HepG2 (cell line): ENCODE data around the gene SLCO4A1. TPM values are rescaled to one million over a fixed set of nuclear protein-coding genes. Genes with fewer than 3 reads are reported as not detected.

Experiments used
- ATAC-seq: fragments of 200-7000 bp; cut with Tn5 transposase; 3 replicates; pipeline ENCODE4 v1.9.1; 2020; ENCODE audit warnings: mild to moderate bottlenecking, moderate library complexity
- BruUV-seq: library from RNA; stranded (reverse); fragments of 400-500 nt; replicated peaks from 2 replicates; lab custom pipeline; 2021; lab: Mats Ljungman, UMichigan
- CTCF ChIA-PET: fragments of 300-600 bp; formaldehyde crosslinking; extraction: SDS; loops from one replicate; lab custom pipeline; 2021; ENCODE audit warnings: low total read pairs, inconsistent platforms, low intra/inter-chr PET ratio; lab: Yijun Ruan, JAX
- POLR2A ChIA-PET: fragments of 350-600 bp; sonication (Branson Sonifier 250); formaldehyde crosslinking; loops from one replicate; lab custom pipeline; 2020; ENCODE audit warnings: antibody characterized with exemption, inconsistent platforms; lab: Yijun Ruan, JAX
- DNase-seq: peaks from one replicate; pipeline ENCODE4 v3.0.0-alpha.2; 2015; ENCODE audit warnings: low spot score
- FAIRE-seq: peaks from 3 replicates; lab custom pipeline; 2011; peaks lifted over from hg19 to GRCh38; lab: Jason Lieb, UNC
- H2AFZ ChIP-seq: one replicate; pipeline ENCODE4 v1.6.1; 2011; ENCODE audit warnings: low read length, inconsistent platforms
- H3K27ac ChIP-seq: fragments of 300-600 bp; 3 replicates; pipeline ENCODE4 v1.8.0; 2011; ENCODE audit warnings: mixed run types, mild to moderate bottlenecking, mixed read lengths, low read length, inconsistent platforms; ENCODE audit not compliant: insufficient read depth; ENCODE audit errors: extremely low read length
- H3K27me3 ChIP-seq, 2 experiments: fragments of 200-600 bp in 1 of 2; 2 replicates in 1 of 2; 3 replicates in 1 of 2; pipeline versions ENCODE4 v1.6.0 to v1.8.0; 2011; ENCODE audit warnings: low read length in 2 of 2, mild to moderate bottlenecking in 2 of 2, moderate library complexity in 2 of 2, inconsistent platforms in 1 of 2; ENCODE audit not compliant: insufficient read depth in 2 of 2, control insufficient read depth in 1 of 2
- H3K36me3 ChIP-seq, 2 experiments: fragments of 200-600 bp in 1 of 2; replicated peaks in 1 of 2; 2 replicates in 1 of 2; 3 replicates in 1 of 2; pipeline versions ENCODE4 v1.5.1 to v1.8.0; 2011; ENCODE audit warnings: low read length in 2 of 2, inconsistent platforms in 1 of 2; ENCODE audit not compliant: insufficient read depth in 2 of 2, control insufficient read depth in 1 of 2
- H3K4me1 ChIP-seq: 2 replicates; pipeline ENCODE4 v1.5.1; 2012; ENCODE audit warnings: low read length, inconsistent platforms; ENCODE audit not compliant: insufficient read depth
- H3K4me2 ChIP-seq: 2 replicates; pipeline ENCODE4 v1.6.0; 2011; ENCODE audit warnings: low read depth, low read length, inconsistent platforms
- H3K4me3 ChIP-seq, 3 experiments: fragments of 200-600 bp in 1 of 3; sonication (generic), shearing (Covaris generic) in 1 of 3; replicated peaks in 1 of 3; 2 replicates each; pipeline ENCODE4 v1.5.1; 2011 to 2016; ENCODE audit warnings: low read length in 3 of 3, inconsistent platforms in 2 of 3, low read depth in 2 of 3, mild to moderate bottlenecking in 2 of 3, control low read depth in 1 of 3, mixed read lengths in 1 of 3; ENCODE audit not compliant: insufficient read depth in 1 of 3
- H3K79me2 ChIP-seq: one replicate; pipeline ENCODE4 v1.6.1; 2011; ENCODE audit warnings: low read length, inconsistent platforms; ENCODE audit not compliant: insufficient read depth
- H3K9ac ChIP-seq: 2 replicates; pipeline ENCODE4 v1.6.0; 2011; ENCODE audit warnings: mild to moderate bottlenecking, low read depth, low read length, inconsistent platforms; ENCODE audit not compliant: insufficient read depth
- H3K9me3 ChIP-seq: 2 replicates; pipeline ENCODE4 v1.5.1; 2012; ENCODE audit warnings: mild to moderate bottlenecking, low read length
- H4K20me1 ChIP-seq: 2 replicates; pipeline ENCODE4 v1.6.0; 2011; ENCODE audit warnings: inconsistent platforms, mild to moderate bottlenecking, low read length, moderate library complexity; ENCODE audit not compliant: insufficient read depth
- EED ChIP-seq: sonication (generic); formaldehyde crosslinking; IDR thresholded peaks from 2 replicates; pipeline ENCODE4 v1.5.0; 2020; ENCODE audit warnings: mild to moderate bottlenecking, missing genetic modification reagents
- EZH2 ChIP-seq: conservative IDR thresholded peaks from 2 replicates; pipeline ENCODE4 v1.6.1; 2012; ENCODE audit warnings: mild to moderate bottlenecking, low read depth, low read length, moderate library complexity
- HNRNPL ChIP-seq: fragments of 200-400 bp; formaldehyde crosslinking; IDR thresholded peaks from 2 replicates; pipeline ENCODE4 v1.6.1; 2017; ENCODE audit warnings: mild to moderate bottlenecking, low read depth, low read length
- MED1 ChIP-seq: sonication (generic); formaldehyde crosslinking; IDR thresholded peaks from 2 replicates; pipeline ENCODE4 v1.4.0; 2020; ENCODE audit warnings: missing genetic modification reagents
- MTF2 ChIP-seq: sonication (generic); formaldehyde crosslinking; IDR thresholded peaks from 2 replicates; pipeline ENCODE4 v1.5.0; 2020; ENCODE audit warnings: missing genetic modification reagents, borderline replicate concordance
- ONECUT2 ChIP-seq: sonication (generic); formaldehyde crosslinking; IDR thresholded peaks from 2 replicates; pipeline ENCODE4 v1.4.0; 2020; ENCODE audit warnings: missing genetic modification reagents
- ZFP82 ChIP-seq: sonication (generic); formaldehyde crosslinking; IDR thresholded peaks from 2 replicates; pipeline ENCODE4 v1.5.1; 2020; ENCODE audit warnings: mild to moderate bottlenecking, missing genetic modification reagents, borderline replicate concordance
- ZMYM3 ChIP-seq: sonication (generic); formaldehyde crosslinking; IDR thresholded peaks from 2 replicates; pipeline ENCODE4 v1.5.1; 2020; ENCODE audit warnings: mild to moderate bottlenecking, missing genetic modification reagents
- WGBS: methylation state at CpG from one replicate; pipeline ENCODE4 v1.1.6; 2017; ENCODE audit warnings: low lambda C conversion rate; 5-methylcytosine and 5-hydroxymethylcytosine counted together
- in situ Hi-C: cut with HindIII; loops from 2 replicates; pipeline ENCODE4 v1.10.0; 2017; ENCODE audit warnings: low pct_unique_long_range_greater_than_20kb; ENCODE audit not compliant: extremely low pct_ligation_motif_present
- intact Hi-C: fragments of 100-400 bp; cut with micrococcal nuclease; formaldehyde crosslinking; loops from one replicate; pipeline ENCODE4 v1.10.0; 2022; ENCODE audit not compliant: unreplicated experiment
- polyA plus RNA-seq, 8 experiments: library from polyadenylated mRNA; depleted of rRNA in 3 of 8; stranded (reverse) in 7 of 8; unstranded in 1 of 8; fragments of >200 nt; fragmentation: Illumina TruSeq in 4 of 8; extraction: Trizol in 4 of 8; gene quantifications; 2 replicates each; pipeline versions ENCODE4 v1.2.1 to v1.2.3, GENCODE V29; 2011 to 2016; ENCODE audit warnings: low read depth in 4 of 8, missing spikeins in 1 of 8, mixed read lengths in 1 of 8; ENCODE audit not compliant: insufficient read depth in 1 of 8
- total RNA-seq, 5 experiments: library from RNA; depleted of rRNA; stranded (reverse); fragments of >200 nt; fragmentation: Illumina TruSeq; extraction: Trizol; gene quantifications; 2 replicates each; pipeline ENCODE4 v1.2.3, GENCODE V29; 2016; ENCODE audit warnings: low read depth in 1 of 5

SLCO4A1 gene
- total and polyA plus RNA-seq, 2 of the 13 experiments (the other 11 are each of a cell fraction or from before 2014, with no cell fraction given) = 55.5 to 112 TPM

- no peak for TF ChIP-seq ZFP82 (CRISPR knock-in tag)
- TF ChIP-seq EZH2 = peak; percentile 70; the same call in 1 of the 2 replicates
- 0 out of 2 replicates have a peak, but pooled peaks have one; percentile 35 for TF ChIP-seq HNRNPL
- 0 out of 2 replicates have a peak, but pooled peaks have one; percentile 39 for TF ChIP-seq EED (CRISPR knock-in tag)
- TF ChIP-seq ZMYM3 (CRISPR knock-in tag) = no peak
- 0 out of 2 replicates have a peak, but pooled peaks have one; percentile 12 for TF ChIP-seq MTF2 (CRISPR knock-in tag)
- TF ChIP-seq MED1 (CRISPR knock-in tag) = no peak
- no peak for TF ChIP-seq ONECUT2 (CRISPR knock-in tag)
- no TSS peak for BruUV-seq
- ChIA-PET CTCF (no interaction called here), POLR2A (no interaction called here)
- peaks cover 33 to 87% of the 10 kb centered on the region in 2 experiments for H3K27me3 ChIP-seq
- no peak for ATAC-seq
- 40% methylated on average over 20 of the region's 37 CpGs for WGBS
- H3K4me1 ChIP-seq = peaks cover 11% of the 10 kb centered on the region
- no peak overlapping the region for H2AFZ ChIP-seq
- H3K79me2 ChIP-seq = no peaks in the 10 kb centered on the region
- in situ Hi-C loops = no loop called here
- no peak overlapping the region for H3K9ac ChIP-seq
- FAIRE-seq = no peak
- no peak overlapping the region for H3K4me2 ChIP-seq
- no peaks in the 10 kb centered on the region for H3K9me3 ChIP-seq
- H4K20me1 ChIP-seq = no peaks in the 10 kb centered on the region; the same call in 1 of the 2 replicates
- H3K27ac ChIP-seq = no peak overlapping the region
- no peaks in the 10 kb centered on the region for H3K36me3 ChIP-seq
- DNase-seq = no peak
- H3K4me3 ChIP-seq = no peak overlapping the region
- intact Hi-C loops = no loop called here
Observed at GRCh38 chr20:62603907-62604785, 38.2 kb upstream of the SLCO4A1 start.
